ENCODE results near the gene SPNS2.

The SPNS2 gene

DNA sequence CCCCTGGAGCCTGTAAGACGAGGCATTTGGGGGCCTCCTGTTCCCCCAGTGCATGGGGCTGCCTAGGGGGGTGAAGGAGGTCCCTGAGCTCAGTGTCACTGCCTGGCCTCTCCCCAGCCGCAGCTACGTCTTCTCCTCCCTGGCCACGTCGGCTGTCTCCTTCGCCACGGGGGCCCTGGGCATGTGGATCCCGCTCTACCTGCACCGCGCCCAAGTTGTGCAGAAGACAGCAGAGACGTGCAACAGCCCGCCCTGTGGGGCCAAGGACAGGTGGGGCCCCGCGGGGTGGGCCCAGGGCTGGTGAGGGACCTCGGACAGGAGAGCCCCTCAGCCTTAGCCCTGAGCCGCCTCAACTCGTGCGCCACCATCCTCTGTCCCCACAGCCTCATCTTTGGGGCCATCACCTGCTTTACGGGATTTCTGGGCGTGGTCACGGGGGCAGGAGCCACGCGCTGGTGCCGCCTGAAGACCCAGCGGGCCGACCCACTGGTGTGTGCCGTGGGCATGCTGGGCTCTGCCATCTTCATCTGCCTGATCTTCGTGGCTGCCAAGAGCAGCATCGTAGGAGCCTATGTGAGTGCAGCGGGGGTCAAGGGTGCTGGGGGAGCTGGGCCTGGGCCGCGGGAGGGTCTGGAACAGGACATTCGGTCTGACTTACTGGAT, 34.3 kb downstream of the SPNS2 start:
- no peak for DNase-seq
- no peak overlapping the region for H2AK5ac ChIP-seq (ENCODE audit: low read length)
- H3K4me2 ChIP-seq (ENCODE audit: low read length): no peak overlapping the region
- H4K5ac ChIP-seq (ENCODE audit: low read length): no peak overlapping the region
- no peak overlapping the region for H3K4ac ChIP-seq (ENCODE audit: low read depth, low read length)
- no CpG with 5 or more reads among the region's 33 CpGs for WGBS (ENCODE audit: extremely low coverage, insufficient coverage, low lambda C conversion rate)
- no peak overlapping the region for H3K4me3 ChIP-seq (ENCODE audit: low read length)
- no peak overlapping the region for H2BK120ac ChIP-seq (ENCODE audit: low read depth, low read length)
- no peaks in the 10 kb centered on the region for H3K27me3 ChIP-seq (ENCODE audit: insufficient read depth, low read length, poor library complexity)
- no peak overlapping the region for H3K23ac ChIP-seq (ENCODE audit: low read length)
- H2BK5ac ChIP-seq (ENCODE audit: low read length): no peak overlapping the region
- H3K4me1 ChIP-seq (ENCODE audit: control insufficient read depth, low read depth, low read length): peaks cover 3% of the 10 kb centered on the region
- H3K56ac ChIP-seq (ENCODE audit: low read length): no peak overlapping the region
- no peak overlapping the region for H4K8ac ChIP-seq (ENCODE audit: low read depth, low read length)
- no peaks in the 10 kb centered on the region for H3K79me1 ChIP-seq (ENCODE audit: low read length)
- no peak overlapping the region for H3K27ac ChIP-seq (ENCODE audit: low read depth, low read length)
- H3K18ac ChIP-seq (ENCODE audit: low read length): no peak overlapping the region
- H2BK15ac ChIP-seq (replicated peaks; ENCODE audit: low read depth): no peak overlapping the region
- no peaks in the 10 kb centered on the region for H3K79me2 ChIP-seq (ENCODE audit: control insufficient read depth, insufficient read depth, low read length)
- H3K9ac ChIP-seq (ENCODE audit: low read length): no peak overlapping the region
- H3K36me3 ChIP-seq (ENCODE audit: control insufficient read depth, insufficient read depth, low read length): no peaks in the 10 kb centered on the region

DNA sequence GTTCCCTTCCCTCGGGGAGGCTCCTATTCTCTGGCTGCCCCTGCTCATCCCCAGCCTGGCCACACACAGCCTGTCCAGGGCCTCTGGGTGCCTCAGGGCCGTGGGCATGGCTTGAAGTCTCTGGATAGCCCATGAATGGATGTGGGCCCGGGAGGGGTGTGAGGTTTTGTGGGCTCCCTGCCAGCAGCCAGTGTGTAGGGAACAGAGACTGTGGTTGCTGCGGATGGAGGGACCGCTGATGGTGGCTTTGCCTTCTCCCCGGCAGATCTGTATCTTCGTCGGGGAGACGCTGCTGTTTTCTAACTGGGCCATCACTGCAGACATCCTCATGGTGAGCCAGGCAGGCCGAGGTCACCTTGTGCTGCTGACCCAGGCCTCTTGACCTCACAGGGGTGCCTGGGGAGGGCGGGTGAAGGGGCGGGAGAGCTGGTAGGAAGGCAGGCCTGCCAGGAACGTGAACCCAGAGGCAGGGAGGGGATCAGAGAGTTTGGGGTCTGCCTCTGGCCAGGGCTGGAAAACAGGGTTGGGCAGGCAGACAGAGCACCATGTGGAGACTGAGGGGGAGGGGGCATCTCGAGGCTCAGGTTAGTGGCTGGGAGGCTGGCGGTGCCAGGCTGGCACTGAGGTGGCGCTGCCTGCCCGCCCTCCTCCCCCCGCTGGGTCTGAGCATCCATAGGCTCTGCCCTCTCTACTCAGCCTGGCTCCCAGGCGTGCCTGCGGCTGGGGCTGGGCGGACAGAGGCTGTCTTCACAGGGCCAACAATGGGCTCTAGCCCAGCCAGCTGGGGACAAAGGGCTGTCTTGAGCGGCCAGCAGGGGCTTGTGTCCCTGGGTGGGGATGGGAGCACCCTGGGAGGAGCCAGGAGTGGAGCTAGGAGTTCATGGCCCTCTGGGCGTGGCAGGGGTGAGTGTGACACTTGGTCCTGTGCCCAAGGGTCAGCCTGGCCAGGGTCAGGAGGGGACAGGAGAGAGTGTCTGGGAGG, 35.1 kb downstream of the SPNS2 start:
- Histone ChIP-seq H3K4me1 (ENCODE audit: control insufficient read depth, low read depth, low read length) (peaks cover 3% of the 10 kb centered on the region), H4K8ac (ENCODE audit: low read depth, low read length) (no peak overlapping the region), H3K9ac (ENCODE audit: low read length) (no peak overlapping the region), H3K23ac (ENCODE audit: low read length) (no peak overlapping the region), H3K79me1 (ENCODE audit: low read length) (no peaks in the 10 kb centered on the region), H3K36me3 (ENCODE audit: control insufficient read depth, insufficient read depth, low read length) (no peaks in the 10 kb centered on the region), H3K18ac (ENCODE audit: low read length) (no peak overlapping the region), H2BK5ac (ENCODE audit: low read length) (no peak overlapping the region), H3K4ac (ENCODE audit: low read depth, low read length) (no peak overlapping the region), H2BK15ac (replicated peaks; ENCODE audit: low read depth) (no peak overlapping the region), H3K79me2 (ENCODE audit: control insufficient read depth, insufficient read depth, low read length) (no peaks in the 10 kb centered on the region), H4K5ac (ENCODE audit: low read length) (no peak overlapping the region), H3K27ac (ENCODE audit: low read depth, low read length) (no peak overlapping the region), H3K4me3 (ENCODE audit: low read length) (no peak overlapping the region), H3K56ac (ENCODE audit: low read length) (no peak overlapping the region), H2AK5ac (ENCODE audit: low read length) (no peak overlapping the region), H3K27me3 (ENCODE audit: insufficient read depth, low read length, poor library complexity) (no peaks in the 10 kb centered on the region), H3K4me2 (ENCODE audit: low read length) (no peak overlapping the region), H2BK120ac (ENCODE audit: low read depth, low read length) (no peak overlapping the region)
- DNase-seq: no peak
- WGBS (ENCODE audit: extremely low coverage, insufficient coverage, low lambda C conversion rate): no CpG with 5 or more reads among the region's 23 CpGs

DNA sequence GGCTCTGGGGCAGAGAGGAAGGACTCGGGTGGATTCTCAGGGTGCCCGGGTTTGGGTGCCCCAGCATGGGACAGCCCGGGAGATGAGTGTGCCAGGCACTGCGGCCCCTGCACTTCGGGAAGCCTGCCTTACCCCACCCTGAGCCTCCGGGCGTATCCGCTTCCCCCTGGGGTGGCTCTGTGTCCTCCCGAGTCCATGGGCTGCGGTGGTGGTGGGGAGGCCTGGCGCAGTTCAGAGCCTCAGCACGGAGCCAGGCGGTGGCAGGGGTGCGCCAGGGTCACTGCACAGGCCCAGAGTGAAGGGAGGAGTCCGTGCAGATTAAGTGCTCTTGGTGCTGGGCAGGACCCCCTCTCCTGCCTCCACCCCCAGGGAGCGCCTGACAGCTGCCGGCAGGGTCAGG, 35.8 kb downstream of the SPNS2 start:
- WGBS (ENCODE audit: extremely low coverage, insufficient coverage, low lambda C conversion rate): no CpG with 5 or more reads among the region's 17 CpGs
- Histone ChIP-seq H3K9ac (ENCODE audit: low read length) (no peak overlapping the region), H3K79me2 (ENCODE audit: control insufficient read depth, insufficient read depth, low read length) (no peaks in the 10 kb centered on the region), H4K8ac (ENCODE audit: low read depth, low read length) (no peak overlapping the region), H3K4ac (ENCODE audit: low read depth, low read length) (no peak overlapping the region), H3K4me1 (ENCODE audit: control insufficient read depth, low read depth, low read length) (peaks cover 3% of the 10 kb centered on the region), H3K4me2 (ENCODE audit: low read length) (no peak overlapping the region), H4K5ac (ENCODE audit: low read length) (no peak overlapping the region), H3K23ac (ENCODE audit: low read length) (no peak overlapping the region), H2AK5ac (ENCODE audit: low read length) (no peak overlapping the region), H3K27ac (ENCODE audit: low read depth, low read length) (no peak overlapping the region), H2BK120ac (ENCODE audit: low read depth, low read length) (no peak overlapping the region), H3K36me3 (ENCODE audit: control insufficient read depth, insufficient read depth, low read length) (peaks cover 2% of the 10 kb centered on the region), H3K27me3 (ENCODE audit: insufficient read depth, low read length, poor library complexity) (no peaks in the 10 kb centered on the region), H3K79me1 (ENCODE audit: low read length) (no peaks in the 10 kb centered on the region), H3K56ac (ENCODE audit: low read length) (no peak overlapping the region), H2BK15ac (replicated peaks; ENCODE audit: low read depth) (no peak overlapping the region), H3K4me3 (ENCODE audit: low read length) (no peak overlapping the region), H2BK5ac (ENCODE audit: low read length) (no peak overlapping the region), H3K18ac (ENCODE audit: low read length) (no peak overlapping the region)
- DNase-seq: no peak

DNA sequence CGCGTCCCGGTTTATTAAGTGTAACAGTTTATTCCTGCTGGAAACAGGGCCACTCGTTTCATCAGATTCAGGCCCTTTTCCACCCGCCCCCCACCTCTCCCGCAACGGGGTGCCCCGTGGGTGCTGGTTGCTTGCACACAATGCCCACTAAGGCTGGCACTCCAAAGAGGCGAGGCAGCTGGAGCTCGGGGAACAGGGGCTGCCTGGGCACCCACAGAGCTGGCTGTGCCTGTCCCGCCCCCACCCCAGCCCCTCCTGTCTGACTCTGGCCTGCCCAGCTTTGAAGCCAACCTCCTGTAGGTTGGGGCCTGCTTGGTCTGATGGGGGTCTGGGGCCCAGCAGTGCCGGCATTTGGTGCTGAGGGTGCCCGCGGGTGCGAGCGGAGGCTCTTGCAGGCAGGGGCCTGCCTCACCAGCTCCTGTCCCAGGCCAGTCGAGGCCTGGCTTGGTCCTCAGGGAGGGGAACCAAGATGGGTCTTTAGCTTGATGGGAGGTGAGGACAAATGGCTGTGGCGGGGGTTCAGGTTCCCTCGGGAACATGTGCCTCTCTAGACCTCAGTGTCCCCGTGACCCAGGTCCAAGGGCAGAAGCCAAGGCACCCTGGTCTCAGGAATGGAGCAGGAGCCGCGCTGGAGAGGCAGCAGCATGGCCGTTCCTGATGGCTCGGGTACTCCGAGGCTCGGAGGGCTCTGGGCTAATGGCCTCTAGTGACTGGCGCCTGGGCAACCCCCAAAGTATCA, 36.4 kb downstream of the SPNS2 start:
- Histone ChIP-seq H3K18ac (ENCODE audit: low read length) (no peak overlapping the region), H4K5ac (ENCODE audit: low read length) (no peak overlapping the region), H2AK5ac (ENCODE audit: low read length) (no peak overlapping the region), H3K27ac (ENCODE audit: low read depth, low read length) (no peak overlapping the region), H3K4me2 (ENCODE audit: low read length) (no peak overlapping the region), H3K27me3 (ENCODE audit: insufficient read depth, low read length, poor library complexity) (no peaks in the 10 kb centered on the region), H2BK15ac (replicated peaks; ENCODE audit: low read depth) (no peak overlapping the region), H2BK120ac (ENCODE audit: low read depth, low read length) (no peak overlapping the region), H3K79me1 (ENCODE audit: low read length) (no peaks in the 10 kb centered on the region), H3K23ac (ENCODE audit: low read length) (no peak overlapping the region), H3K4me1 (ENCODE audit: control insufficient read depth, low read depth, low read length) (peaks cover 3% of the 10 kb centered on the region), H3K79me2 (ENCODE audit: control insufficient read depth, insufficient read depth, low read length) (no peaks in the 10 kb centered on the region), H2BK5ac (ENCODE audit: low read length) (no peak overlapping the region), H3K9ac (ENCODE audit: low read length) (no peak overlapping the region), H3K36me3 (ENCODE audit: control insufficient read depth, insufficient read depth, low read length) (peaks cover 6% of the 10 kb centered on the region), H3K4me3 (ENCODE audit: low read length) (no peak overlapping the region), H4K8ac (ENCODE audit: low read depth, low read length) (no peak overlapping the region), H3K4ac (ENCODE audit: low read depth, low read length) (no peak overlapping the region), H3K56ac (ENCODE audit: low read length) (no peak overlapping the region)
- no CpG with 5 or more reads among the region's 27 CpGs for WGBS (ENCODE audit: extremely low coverage, insufficient coverage, low lambda C conversion rate)
- DNase-seq: no peak

DNA sequence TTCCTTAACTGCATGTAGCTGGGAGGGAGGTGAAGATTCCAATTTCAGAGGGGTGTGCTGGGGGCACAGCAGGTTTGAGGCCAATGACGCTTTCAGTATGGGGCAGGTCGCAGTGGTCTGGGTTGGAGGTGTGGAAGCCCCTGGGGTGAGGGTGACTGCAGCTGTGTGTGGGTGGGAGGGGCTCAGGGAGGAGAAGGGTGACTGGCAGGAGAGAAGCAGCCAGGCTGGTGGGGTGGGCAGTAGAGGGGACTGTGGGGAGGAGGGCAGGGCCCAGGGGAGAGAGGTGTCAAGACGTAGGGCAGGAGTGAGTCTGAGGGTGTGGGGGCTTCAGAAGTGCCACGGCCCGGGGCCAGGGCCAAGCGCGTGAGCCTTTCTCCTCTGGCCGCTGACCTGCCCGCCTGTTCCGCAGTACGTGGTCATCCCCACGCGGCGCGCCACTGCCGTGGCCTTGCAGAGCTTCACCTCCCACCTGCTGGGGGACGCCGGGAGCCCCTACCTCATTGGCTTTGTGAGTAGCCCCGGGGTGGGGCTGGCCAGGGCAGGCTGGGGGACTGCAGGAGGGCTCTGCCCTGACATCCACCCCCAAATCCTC, 37.1 kb downstream of the SPNS2 start:
- peaks cover 3% of the 10 kb centered on the region for H3K4me1 ChIP-seq (ENCODE audit: control insufficient read depth, low read depth, low read length)
- H3K18ac ChIP-seq (ENCODE audit: low read length): no peak overlapping the region
- H3K27ac ChIP-seq (ENCODE audit: low read depth, low read length): no peak overlapping the region
- no peaks in the 10 kb centered on the region for H3K79me1 ChIP-seq (ENCODE audit: low read length)
- H3K9ac ChIP-seq (ENCODE audit: low read length): peak overlapping the region; percentile 61
- H2BK5ac ChIP-seq (ENCODE audit: low read length): no peak overlapping the region
- peak; percentile 25 for DNase-seq
- H3K79me2 ChIP-seq (ENCODE audit: control insufficient read depth, insufficient read depth, low read length): no peaks in the 10 kb centered on the region
- no peak overlapping the region for H4K8ac ChIP-seq (ENCODE audit: low read depth, low read length)
- WGBS (ENCODE audit: extremely low coverage, insufficient coverage, low lambda C conversion rate): no CpG with 5 or more reads among the region's 19 CpGs
- H3K4me3 ChIP-seq (ENCODE audit: low read length): no peak overlapping the region
- peak overlapping the region; percentile 76 for H3K56ac ChIP-seq (ENCODE audit: low read length)
- no peak overlapping the region for H2BK120ac ChIP-seq (ENCODE audit: low read depth, low read length)
- no peaks in the 10 kb centered on the region for H3K27me3 ChIP-seq (ENCODE audit: insufficient read depth, low read length, poor library complexity)
- H2AK5ac ChIP-seq (ENCODE audit: low read length): no peak overlapping the region
- no peak overlapping the region for H2BK15ac ChIP-seq (replicated peaks; ENCODE audit: low read depth)
- no peak overlapping the region for H3K4me2 ChIP-seq (ENCODE audit: low read length)
- H3K36me3 ChIP-seq (ENCODE audit: control insufficient read depth, insufficient read depth, low read length): peaks cover 6% of the 10 kb centered on the region
- no peak overlapping the region for H3K4ac ChIP-seq (ENCODE audit: low read depth, low read length)
- no peak overlapping the region for H4K5ac ChIP-seq (ENCODE audit: low read length)
- H3K23ac ChIP-seq (ENCODE audit: low read length): peak overlapping the region; percentile 80

Data from mesendoderm (in vitro differentiated cells).